ENCODE measurements around the gene MTMR12. TPM values are rescaled to one million over a fixed set of nuclear protein-coding genes. Genes with fewer than 3 reads are reported as not detected.
A peak's percentile ranks its signal among the peaks of the same experiment; 100 is the strongest.

MTMR12 gene
- total and polyA plus RNA-seq, 10 of the 15 experiments (the other 5 are each of a cell fraction or from before 2014, with no cell fraction given): 5.0 to 22.9 (median 16.3) TPM

DNA sequence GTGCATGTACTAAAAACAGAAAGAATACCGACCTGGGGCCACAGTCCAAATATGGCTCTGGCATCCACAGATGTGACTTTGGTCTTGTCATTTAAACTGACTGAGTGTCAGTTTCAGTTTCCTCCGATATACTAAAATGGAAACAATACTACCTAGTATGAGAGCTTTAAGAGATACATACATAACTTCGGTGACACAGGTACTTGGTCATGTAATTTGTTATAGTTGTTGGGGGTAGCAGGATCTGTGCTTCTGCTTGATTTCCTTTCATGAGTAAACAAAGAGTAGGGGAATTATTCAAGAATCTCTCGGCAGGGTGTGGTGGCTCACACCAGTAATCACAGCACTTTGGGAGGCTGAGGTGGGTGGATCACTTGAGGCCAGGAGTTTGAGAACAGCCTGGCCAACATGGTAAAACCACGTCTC lies 32.1 kb downstream of the MTMR12 start (continued):
- TF ChIP-seq CHD2 (IDR thresholded peaks at IDR 0.05; ENCODE audit: borderline replicate concordance, low read depth, low read length): no peak
- no peak for TF ChIP-seq PRDM15 (CRISPR knock-in tag; IDR thresholded peaks at IDR 0.05)
- no peak for TF ChIP-seq GATAD2B (conservative IDR thresholded peaks at IDR 0.05; ENCODE audit: low read depth)
- TF ChIP-seq TBL1XR1 (IDR thresholded peaks at IDR 0.05; ENCODE audit: low read depth, low read length): no peak
- TF ChIP-seq DPF2 (IDR thresholded peaks at IDR 0.05): no peak
- no peak for TF ChIP-seq CHD1 (IDR thresholded peaks at IDR 0.05; ENCODE audit: low read depth, low read length)
- TF ChIP-seq, protein P1, sequence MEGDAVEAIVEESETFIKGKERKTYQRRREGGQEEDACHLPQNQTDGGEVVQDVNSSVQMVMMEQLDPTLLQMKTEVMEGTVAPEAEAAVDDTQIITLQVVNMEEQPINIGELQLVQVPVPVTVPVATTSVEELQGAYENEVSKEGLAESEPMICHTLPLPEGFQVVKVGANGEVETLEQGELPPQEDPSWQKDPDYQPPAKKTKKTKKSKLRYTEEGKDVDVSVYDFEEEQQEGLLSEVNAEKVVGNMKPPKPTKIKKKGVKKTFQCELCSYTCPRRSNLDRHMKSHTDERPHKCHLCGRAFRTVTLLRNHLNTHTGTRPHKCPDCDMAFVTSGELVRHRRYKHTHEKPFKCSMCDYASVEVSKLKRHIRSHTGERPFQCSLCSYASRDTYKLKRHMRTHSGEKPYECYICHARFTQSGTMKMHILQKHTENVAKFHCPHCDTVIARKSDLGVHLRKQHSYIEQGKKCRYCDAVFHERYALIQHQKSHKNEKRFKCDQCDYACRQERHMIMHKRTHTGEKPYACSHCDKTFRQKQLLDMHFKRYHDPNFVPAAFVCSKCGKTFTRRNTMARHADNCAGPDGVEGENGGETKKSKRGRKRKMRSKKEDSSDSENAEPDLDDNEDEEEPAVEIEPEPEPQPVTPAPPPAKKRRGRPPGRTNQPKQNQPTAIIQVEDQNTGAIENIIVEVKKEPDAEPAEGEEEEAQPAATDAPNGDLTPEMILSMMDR (IDR thresholded peaks at IDR 0.05 in 2 of 3, conservative IDR thresholded peaks at IDR 0.05 in 1 of 3; ENCODE audit: control insufficient read depth in 2 of 3, extremely low read depth in 1 of 3, insufficient read depth in 1 of 3, low read depth in 3 of 3, low read length in 3 of 3): no peak
- peak; percentile 66 for TF ChIP-seq SKIL (IDR thresholded peaks at IDR 0.05; ENCODE audit: low read depth, poor library complexity, severe bottlenecking)
- no peak for TF ChIP-seq ZBTB4 (CRISPR knock-in tag; IDR thresholded peaks at IDR 0.05)
- TF ChIP-seq, protein P2, sequence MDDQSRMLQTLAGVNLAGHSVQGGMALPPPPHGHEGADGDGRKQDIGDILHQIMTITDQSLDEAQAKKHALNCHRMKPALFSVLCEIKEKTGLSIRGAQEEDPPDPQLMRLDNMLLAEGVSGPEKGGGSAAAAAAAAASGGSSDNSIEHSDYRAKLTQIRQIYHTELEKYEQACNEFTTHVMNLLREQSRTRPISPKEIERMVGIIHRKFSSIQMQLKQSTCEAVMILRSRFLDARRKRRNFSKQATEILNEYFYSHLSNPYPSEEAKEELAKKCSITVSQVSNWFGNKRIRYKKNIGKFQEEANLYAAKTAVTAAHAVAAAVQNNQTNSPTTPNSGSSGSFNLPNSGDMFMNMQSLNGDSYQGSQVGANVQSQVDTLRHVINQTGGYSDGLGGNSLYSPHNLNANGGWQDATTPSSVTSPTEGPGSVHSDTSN (IDR thresholded peaks at IDR 0.05; ENCODE audit: insufficient replicate concordance, low read depth, low read length): peak; percentile 27
- TF ChIP-seq TCF12 (IDR thresholded peaks at IDR 0.05; ENCODE audit: low read depth, low read length): no peak
- TF ChIP-seq, protein P3, sequence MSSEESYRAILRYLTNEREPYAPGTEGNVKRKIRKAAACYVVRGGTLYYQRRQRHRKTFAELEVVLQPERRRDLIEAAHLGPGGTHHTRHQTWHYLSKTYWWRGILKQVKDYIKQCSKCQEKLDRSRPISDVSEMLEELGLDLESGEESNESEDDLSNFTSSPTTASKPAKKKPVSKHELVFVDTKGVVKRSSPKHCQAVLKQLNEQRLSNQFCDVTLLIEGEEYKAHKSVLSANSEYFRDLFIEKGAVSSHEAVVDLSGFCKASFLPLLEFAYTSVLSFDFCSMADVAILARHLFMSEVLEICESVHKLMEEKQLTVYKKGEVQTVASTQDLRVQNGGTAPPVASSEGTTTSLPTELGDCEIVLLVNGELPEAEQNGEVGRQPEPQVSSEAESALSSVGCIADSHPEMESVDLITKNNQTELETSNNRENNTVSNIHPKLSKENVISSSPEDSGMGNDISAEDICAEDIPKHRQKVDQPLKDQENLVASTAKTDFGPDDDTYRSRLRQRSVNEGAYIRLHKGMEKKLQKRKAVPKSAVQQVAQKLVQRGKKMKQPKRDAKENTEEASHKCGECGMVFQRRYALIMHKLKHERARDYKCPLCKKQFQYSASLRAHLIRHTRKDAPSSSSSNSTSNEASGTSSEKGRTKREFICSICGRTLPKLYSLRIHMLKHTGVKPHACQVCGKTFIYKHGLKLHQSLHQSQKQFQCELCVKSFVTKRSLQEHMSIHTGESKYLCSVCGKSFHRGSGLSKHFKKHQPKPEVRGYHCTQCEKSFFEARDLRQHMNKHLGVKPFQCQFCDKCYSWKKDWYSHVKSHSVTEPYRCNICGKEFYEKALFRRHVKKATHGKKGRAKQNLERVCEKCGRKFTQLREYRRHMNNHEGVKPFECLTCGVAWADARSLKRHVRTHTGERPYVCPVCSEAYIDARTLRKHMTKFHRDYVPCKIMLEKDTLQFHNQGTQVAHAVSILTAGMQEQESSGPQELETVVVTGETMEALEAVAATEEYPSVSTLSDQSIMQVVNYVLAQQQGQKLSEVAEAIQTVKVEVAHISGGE (CRISPR knock-in tag; IDR thresholded peaks at IDR 0.05): no peak
- TF ChIP-seq, protein P4, sequence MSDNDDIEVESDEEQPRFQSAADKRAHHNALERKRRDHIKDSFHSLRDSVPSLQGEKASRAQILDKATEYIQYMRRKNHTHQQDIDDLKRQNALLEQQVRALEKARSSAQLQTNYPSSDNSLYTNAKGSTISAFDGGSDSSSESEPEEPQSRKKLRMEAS (IDR thresholded peaks at IDR 0.05; ENCODE audit: low read depth, low read length): no peak
